Loucy (cell line): Measurements from ENCODE around the gene PCDHGC3.

ENCODE experiments used
- CTCF ChIP-seq: fragments of 200-600 bp; sonication (generic); conservative IDR thresholded peaks from 2 replicates; pipeline ENCODE4 v1.5.1; 2014; ENCODE audit warnings: mild to moderate bottlenecking, antibody characterized with exemption, low read length
- EZH2phosphoT487 ChIP-seq: fragments of 200-600 bp; IDR thresholded peaks from 2 replicates; pipeline ENCODE4 v1.6.1; 2018; ENCODE audit warnings: antibody characterized with exemption, mild to moderate bottlenecking, moderate library complexity, borderline replicate concordance

GRCh38 chr5:141441571-141442170, 34.1 kb upstream of the PCDHGC3 start:
- TF ChIP-seq CTCF (no peak), EZH2phosphoT487 (no peak)
